K562 (cell line): ENCODE measurements around the gene TRAPPC2L. TPM values are rescaled to one million over a fixed set of nuclear protein-coding genes. Genes with fewer than 3 reads are reported as not detected.

Experiments
- E2F8 ChIP-seq: fragments of 450-650 bp; IDR thresholded peaks from 2 replicates; pipeline ENCODE4 v1.7.1; 2018; ENCODE audit warnings: mild to moderate bottlenecking, low read depth; ENCODE audit not compliant: partially characterized antibody
- EHMT2 ChIP-seq: fragments of 450-650 bp; IDR thresholded peaks from 2 replicates; pipeline ENCODE4 v1.6.1; 2018; ENCODE audit warnings: antibody characterized with exemption
- GTF2B ChIP-seq: IDR thresholded peaks from 2 replicates; pipeline ENCODE4 v1.6.1; 2011; ENCODE audit not compliant: insufficient read length; ENCODE audit errors: extremely low read depth
- IRF9 ChIP-seq: fragments of 450-650 bp; IDR thresholded peaks from 2 replicates; pipeline ENCODE4 v1.6.1; 2016; ENCODE audit warnings: missing biosample characterization, missing genetic modification characterization
- KLF6 ChIP-seq: fragments of 250-450 bp; sonication (Bioruptor Pico); IDR thresholded peaks from 2 replicates; pipeline ENCODE4 v1.4.0; 2020; ENCODE audit warnings: mild to moderate bottlenecking, moderate library complexity, borderline replicate concordance
- NR2C2 ChIP-seq, 2 experiments: fragments of 200-800 bp in 1 of 2; sonication (Bioruptor generic) in 1 of 2; sonication (generic) in 1 of 2; formaldehyde crosslinking in 1 of 2; IDR thresholded peaks; 2 replicates each; pipeline versions ENCODE4 v1.6.1 to v1.8.0; 2016 to 2022; ENCODE audit warnings: mild to moderate bottlenecking in 1 of 2, missing compliant biosample characterization in 1 of 2, missing genetic modification characterization in 1 of 2, missing genetic modification reagents in 1 of 2
- PTBP1 ChIP-seq: fragments of 200-400 bp; formaldehyde crosslinking; IDR thresholded peaks from 2 replicates; pipeline ENCODE4 v1.6.1; 2017; ENCODE audit warnings: low read depth, low read length
- RBBP5 ChIP-seq: fragments of 200-600 bp; sonication (generic); IDR thresholded peaks from 2 replicates; pipeline ENCODE4 v1.6.1; 2012; ENCODE audit warnings: borderline replicate concordance, mild to moderate bottlenecking, low read length, control low read depth, inconsistent platforms; ENCODE audit not compliant: insufficient read depth, poor library complexity, severe bottlenecking
- SIN3B ChIP-seq: fragments of 450-650 bp; IDR thresholded peaks from 2 replicates; pipeline ENCODE4 v1.6.1; 2017; ENCODE audit warnings: low read depth, mild to moderate bottlenecking, moderate library complexity
- SNRNP70 ChIP-seq: fragments of 200-400 bp; formaldehyde crosslinking; optimal IDR thresholded peaks from 2 replicates; pipeline ENCODE3; 2017; ENCODE audit warnings: low read depth, low read length
- SREBF1 ChIP-seq: fragments of 150-350 bp; IDR thresholded peaks from 2 replicates; pipeline ENCODE4 v1.6.1; 2014; ENCODE audit warnings: antibody characterized with exemption, low read depth, low read length, borderline replicate concordance
- STAG1 ChIP-seq: sonication (generic); formaldehyde crosslinking; IDR thresholded peaks from 2 replicates; pipeline ENCODE4 v1.5.0; 2020; ENCODE audit warnings: missing genetic modification reagents, borderline replicate concordance
- TAL1 ChIP-seq: fragments of 450-650 bp; IDR thresholded peaks from 2 replicates; pipeline ENCODE4 v1.6.1; 2016; ENCODE audit warnings: mild to moderate bottlenecking
- TBP ChIP-seq: optimal IDR thresholded peaks from 2 replicates; pipeline ENCODE3; 2011; ENCODE audit warnings: low read depth, low read length, improper control_type of control experiment
- THRB ChIP-seq: fragments of 450-650 bp; formaldehyde crosslinking; conservative IDR thresholded peaks from 2 replicates; pipeline ENCODE4 v1.4.0; 2022; ENCODE audit warnings: mild to moderate bottlenecking, missing genetic modification characterization
- ZBTB9 ChIP-seq: fragments of 450-650 bp; formaldehyde crosslinking; IDR thresholded peaks from 2 replicates; pipeline ENCODE4 v1.4.0; 2020; ENCODE audit warnings: mild to moderate bottlenecking, moderate library complexity
- ZNF586 ChIP-seq: fragments of 450-650 bp; formaldehyde crosslinking; conservative IDR thresholded peaks from 2 replicates; pipeline ENCODE4 v1.4.0; 2020; ENCODE audit warnings: mild to moderate bottlenecking, moderate library complexity
- polyA plus RNA-seq, 8 experiments: library from polyadenylated mRNA; depleted of rRNA in 4 of 8; stranded (reverse) in 5 of 8; unstranded in 3 of 8; fragments of >200 nt; fragmentation: Nextera tagmentation in 2 of 8; fragmentation: Illumina TruSeq in 1 of 8; extraction: Ambion mirVana in 2 of 8; extraction: Trizol in 1 of 8; gene quantifications; 2 replicates each; pipeline versions ENCODE4 v1.2.1 to v1.2.3, GENCODE V29; 2011 to 2014; ENCODE audit warnings: inconsistent platforms in 1 of 8, missing spikeins in 1 of 8
- total RNA-seq, 7 experiments: library from RNA; depleted of rRNA in 6 of 7; stranded (reverse); fragments of >200 nt in 6 of 7; fragmentation: Illumina TruSeq in 2 of 7; extraction: Trizol in 2 of 7; gene quantifications; 2 replicates each; pipeline versions ENCODE4 v1.2.1 to v1.2.3, GENCODE V29; 2011 to 2021; ENCODE audit warnings: low replicate concordance in 1 of 7
- TF ChIP-seq, protein P1 (sequence below): fragments of 450-650 bp; IDR thresholded peaks from 2 replicates; pipeline ENCODE4 v1.6.1; 2017; ENCODE audit warnings: mild to moderate bottlenecking, moderate library complexity

Gene TRAPPC2L
- total and polyA plus RNA-seq, 9 of the 15 experiments (the other 6 are each of a cell fraction or from before 2014, with no cell fraction given), result 60.4 to 398 (median 97.5) TPM

DNA sequence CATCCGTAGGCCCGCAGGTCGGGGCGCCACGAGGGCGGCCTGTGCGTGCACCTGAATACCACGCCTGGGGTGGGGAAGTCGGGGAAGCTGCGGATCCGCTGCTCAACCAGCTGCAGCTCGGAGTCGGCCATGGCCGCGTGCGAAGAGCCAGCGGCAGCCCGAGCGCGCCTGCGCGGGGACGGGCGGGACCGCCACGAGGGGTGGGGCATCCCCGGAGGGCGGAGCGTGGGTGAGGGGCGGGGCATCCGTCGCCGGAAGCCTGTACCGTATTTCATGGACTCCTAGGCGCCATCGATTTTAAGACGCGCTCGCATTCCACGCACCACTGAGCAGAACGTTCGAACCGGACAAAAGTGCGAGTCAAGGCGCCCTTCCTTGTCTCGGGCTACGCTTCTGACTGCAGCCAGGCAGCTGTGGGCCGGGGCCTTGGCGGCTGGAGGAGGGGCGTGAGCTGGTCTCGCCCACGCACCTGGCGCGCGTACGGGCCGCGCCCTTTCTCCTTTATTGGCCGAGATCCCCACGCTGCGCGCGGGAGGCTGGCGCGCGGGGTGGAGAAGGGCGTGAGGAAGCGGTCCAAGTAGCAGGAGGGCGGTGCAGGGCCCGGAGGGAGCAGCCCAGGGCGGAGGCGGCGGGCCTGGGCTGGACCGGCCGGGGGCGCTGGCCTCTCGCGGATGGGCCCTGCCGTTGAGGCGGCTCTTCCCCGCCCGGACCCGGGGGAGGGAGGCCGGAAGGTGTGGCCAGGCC lies 45.0 kb upstream of the TRAPPC2L start, which contains the start of gene APRT (continued):
- no peak for TF ChIP-seq IRF9 (tag)
- TF ChIP-seq, protein P1, sequence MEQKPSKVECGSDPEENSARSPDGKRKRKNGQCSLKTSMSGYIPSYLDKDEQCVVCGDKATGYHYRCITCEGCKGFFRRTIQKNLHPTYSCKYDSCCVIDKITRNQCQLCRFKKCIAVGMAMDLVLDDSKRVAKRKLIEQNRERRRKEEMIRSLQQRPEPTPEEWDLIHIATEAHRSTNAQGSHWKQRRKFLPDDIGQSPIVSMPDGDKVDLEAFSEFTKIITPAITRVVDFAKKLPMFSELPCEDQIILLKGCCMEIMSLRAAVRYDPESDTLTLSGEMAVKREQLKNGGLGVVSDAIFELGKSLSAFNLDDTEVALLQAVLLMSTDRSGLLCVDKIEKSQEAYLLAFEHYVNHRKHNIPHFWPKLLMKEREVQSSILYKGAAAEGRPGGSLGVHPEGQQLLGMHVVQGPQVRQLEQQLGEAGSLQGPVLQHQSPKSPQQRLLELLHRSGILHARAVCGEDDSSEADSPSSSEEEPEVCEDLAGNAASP, result no peak
- no peak for TF ChIP-seq EHMT2
- TF ChIP-seq TBP, result peak; percentile 49
- no peak for TF ChIP-seq ZNF586 (CRISPR knock-in tag)
- TF ChIP-seq GTF2B, result no peak
- peak; percentile 55; the same call in 1 of the 2 replicates for TF ChIP-seq KLF6 (CRISPR knock-in tag)
- TF ChIP-seq SNRNP70, result no peak
- TF ChIP-seq TAL1, result no peak
- TF ChIP-seq SREBF1, result no peak
- no peak for TF ChIP-seq PTBP1
- no peak for TF ChIP-seq THRB
- no peak for TF ChIP-seq RBBP5
- TF ChIP-seq ZBTB9 (CRISPR knock-in tag), result peak; percentile 43; the same call in 1 of the 2 replicates
- TF ChIP-seq E2F8, result peak; percentile 43
- peak; percentile 59; the same call in 1 of the 2 replicates for TF ChIP-seq SIN3B
- TF ChIP-seq NR2C2 (CRISPR knock-in tag; IDR thresholded peaks at IDR 0.05), result no peak; the same call in none of the 2 replicates
- TF ChIP-seq NR2C2 (tag; IDR thresholded peaks at IDR 0.05), result peak; percentile 36
- TF ChIP-seq STAG1 (CRISPR knock-in tag), result peak; percentile 98
